HepG2 (cell line): ENCODE data around the gene RFTN1. TPM values are rescaled to one million over a fixed set of nuclear protein-coding genes. Genes with fewer than 3 reads are reported as not detected.

Source experiments
- ATAC-seq: fragments of 200-7000 bp; cut with Tn5 transposase; 3 replicates; pipeline ENCODE4 v1.9.1; 2020; ENCODE audit warnings: mild to moderate bottlenecking, moderate library complexity
- BruUV-seq: library from RNA; stranded (reverse); fragments of 400-500 nt; replicated peaks from 2 replicates; lab custom pipeline; 2021; lab: Mats Ljungman, UMichigan
- CTCF ChIA-PET: fragments of 300-600 bp; formaldehyde crosslinking; extraction: SDS; loops from one replicate; lab custom pipeline; 2021; ENCODE audit warnings: low total read pairs, inconsistent platforms, low intra/inter-chr PET ratio; lab: Yijun Ruan, JAX
- POLR2A ChIA-PET: fragments of 350-600 bp; sonication (Branson Sonifier 250); formaldehyde crosslinking; loops from one replicate; lab custom pipeline; 2020; ENCODE audit warnings: antibody characterized with exemption, inconsistent platforms; lab: Yijun Ruan, JAX
- DNase-seq: peaks from one replicate; pipeline ENCODE4 v3.0.0-alpha.2; 2015; ENCODE audit warnings: low spot score
- FAIRE-seq: peaks from 3 replicates; lab custom pipeline; 2011; peaks lifted over from hg19 to GRCh38; lab: Jason Lieb, UNC
- H2AFZ ChIP-seq: one replicate; pipeline ENCODE4 v1.6.1; 2011; ENCODE audit warnings: low read length, inconsistent platforms
- H3K27ac ChIP-seq: fragments of 300-600 bp; 3 replicates; pipeline ENCODE4 v1.8.0; 2011; ENCODE audit warnings: mixed run types, mild to moderate bottlenecking, mixed read lengths, low read length, inconsistent platforms; ENCODE audit not compliant: insufficient read depth; ENCODE audit errors: extremely low read length
- H3K27me3 ChIP-seq, 2 experiments: fragments of 200-600 bp in 1 of 2; 2 replicates in 1 of 2; 3 replicates in 1 of 2; pipeline versions ENCODE4 v1.6.0 to v1.8.0; 2011; ENCODE audit warnings: low read length in 2 of 2, mild to moderate bottlenecking in 2 of 2, moderate library complexity in 2 of 2, inconsistent platforms in 1 of 2; ENCODE audit not compliant: insufficient read depth in 2 of 2, control insufficient read depth in 1 of 2
- H3K36me3 ChIP-seq, 2 experiments: fragments of 200-600 bp in 1 of 2; replicated peaks in 1 of 2; 2 replicates in 1 of 2; 3 replicates in 1 of 2; pipeline versions ENCODE4 v1.5.1 to v1.8.0; 2011; ENCODE audit warnings: low read length in 2 of 2, inconsistent platforms in 1 of 2; ENCODE audit not compliant: insufficient read depth in 2 of 2, control insufficient read depth in 1 of 2
- H3K4me1 ChIP-seq: 2 replicates; pipeline ENCODE4 v1.5.1; 2012; ENCODE audit warnings: low read length, inconsistent platforms; ENCODE audit not compliant: insufficient read depth
- H3K4me2 ChIP-seq: 2 replicates; pipeline ENCODE4 v1.6.0; 2011; ENCODE audit warnings: low read depth, low read length, inconsistent platforms
- H3K4me3 ChIP-seq, 3 experiments: fragments of 200-600 bp in 1 of 3; sonication (generic), shearing (Covaris generic) in 1 of 3; replicated peaks in 1 of 3; 2 replicates each; pipeline ENCODE4 v1.5.1; 2011 to 2016; ENCODE audit warnings: low read length in 3 of 3, inconsistent platforms in 2 of 3, low read depth in 2 of 3, mild to moderate bottlenecking in 2 of 3, control low read depth in 1 of 3, mixed read lengths in 1 of 3; ENCODE audit not compliant: insufficient read depth in 1 of 3
- H3K79me2 ChIP-seq: one replicate; pipeline ENCODE4 v1.6.1; 2011; ENCODE audit warnings: low read length, inconsistent platforms; ENCODE audit not compliant: insufficient read depth
- H3K9ac ChIP-seq: 2 replicates; pipeline ENCODE4 v1.6.0; 2011; ENCODE audit warnings: mild to moderate bottlenecking, low read depth, low read length, inconsistent platforms; ENCODE audit not compliant: insufficient read depth
- H3K9me3 ChIP-seq: 2 replicates; pipeline ENCODE4 v1.5.1; 2012; ENCODE audit warnings: mild to moderate bottlenecking, low read length
- H4K20me1 ChIP-seq: 2 replicates; pipeline ENCODE4 v1.6.0; 2011; ENCODE audit warnings: inconsistent platforms, mild to moderate bottlenecking, low read length, moderate library complexity; ENCODE audit not compliant: insufficient read depth
- AFF4 ChIP-seq: sonication (generic); formaldehyde crosslinking; IDR thresholded peaks from 2 replicates; pipeline ENCODE4 v1.4.0; 2020; ENCODE audit warnings: missing genetic modification reagents
- ARNTL ChIP-seq: sonication (generic); formaldehyde crosslinking; IDR thresholded peaks from 2 replicates; pipeline ENCODE4 v1.4.0; 2020; ENCODE audit warnings: mild to moderate bottlenecking, missing genetic modification reagents
- ATM ChIP-seq: fragments of 450-650 bp; IDR thresholded peaks from 2 replicates; pipeline ENCODE4 v1.7.1; 2017; ENCODE audit warnings: mild to moderate bottlenecking, borderline replicate concordance
- CTCF ChIP-seq: sonication (generic); formaldehyde crosslinking; IDR thresholded peaks from 2 replicates; pipeline ENCODE4 v1.5.0; 2020; ENCODE audit warnings: mild to moderate bottlenecking, missing genetic modification reagents, moderate library complexity
- HNF1B ChIP-seq: sonication (generic); formaldehyde crosslinking; IDR thresholded peaks from 2 replicates; pipeline ENCODE4 v1.5.1; 2020; ENCODE audit warnings: mild to moderate bottlenecking, moderate library complexity, missing genetic modification reagents
- NR1H2 ChIP-seq: sonication (generic); formaldehyde crosslinking; IDR thresholded peaks from 2 replicates; pipeline ENCODE4 v1.8.1; 2022; ENCODE audit warnings: low read depth, missing genetic modification reagents, borderline replicate concordance
- ZBTB21 ChIP-seq: sonication (generic); formaldehyde crosslinking; IDR thresholded peaks from 2 replicates; pipeline ENCODE4 v1.4.0; 2020; ENCODE audit warnings: missing genetic modification reagents
- ZNF180 ChIP-seq: sonication (generic); formaldehyde crosslinking; IDR thresholded peaks from 2 replicates; pipeline ENCODE4 v1.4.0; 2020; ENCODE audit warnings: low read depth, missing genetic modification reagents, borderline replicate concordance
- ZNF331 ChIP-seq: sonication (generic); formaldehyde crosslinking; IDR thresholded peaks from 2 replicates; pipeline ENCODE4 v1.4.0; 2020; ENCODE audit warnings: missing genetic modification reagents
- ZNF350 ChIP-seq: sonication (generic); formaldehyde crosslinking; IDR thresholded peaks from 2 replicates; pipeline ENCODE4 v1.4.0; 2020; ENCODE audit warnings: mild to moderate bottlenecking, low read depth, missing genetic modification reagents, borderline replicate concordance
- WGBS: methylation state at CpG from one replicate; pipeline ENCODE4 v1.1.6; 2017; ENCODE audit warnings: low lambda C conversion rate; 5-methylcytosine and 5-hydroxymethylcytosine counted together
- in situ Hi-C: cut with HindIII; loops from 2 replicates; pipeline ENCODE4 v1.10.0; 2017; ENCODE audit warnings: low pct_unique_long_range_greater_than_20kb; ENCODE audit not compliant: extremely low pct_ligation_motif_present
- intact Hi-C: fragments of 100-400 bp; cut with micrococcal nuclease; formaldehyde crosslinking; loops from one replicate; pipeline ENCODE4 v1.10.0; 2022; ENCODE audit not compliant: unreplicated experiment
- polyA plus RNA-seq, 8 experiments: library from polyadenylated mRNA; depleted of rRNA in 3 of 8; stranded (reverse) in 7 of 8; unstranded in 1 of 8; fragments of >200 nt; fragmentation: Illumina TruSeq in 4 of 8; extraction: Trizol in 4 of 8; gene quantifications; 2 replicates each; pipeline versions ENCODE4 v1.2.1 to v1.2.3, GENCODE V29; 2011 to 2016; ENCODE audit warnings: low read depth in 4 of 8, missing spikeins in 1 of 8, mixed read lengths in 1 of 8; ENCODE audit not compliant: insufficient read depth in 1 of 8
- total RNA-seq, 5 experiments: library from RNA; depleted of rRNA; stranded (reverse); fragments of >200 nt; fragmentation: Illumina TruSeq; extraction: Trizol; gene quantifications; 2 replicates each; pipeline ENCODE4 v1.2.3, GENCODE V29; 2016; ENCODE audit warnings: low read depth in 1 of 5
- TF ChIP-seq, protein P1 (sequence below): sonication (generic); formaldehyde crosslinking; IDR thresholded peaks from 2 replicates; pipeline ENCODE4 v1.8.0; 2022; ENCODE audit warnings: mild to moderate bottlenecking, missing genetic modification reagents, moderate library complexity
- TF ChIP-seq, protein P2 (sequence below): sonication (generic); formaldehyde crosslinking; IDR thresholded peaks from 2 replicates; pipeline ENCODE4 v1.8.0; 2022; ENCODE audit warnings: missing genetic modification reagents, mild to moderate bottlenecking, moderate library complexity, borderline replicate concordance

RFTN1 gene
- total and polyA plus RNA-seq, 2 of the 13 experiments (the other 11 are each of a cell fraction or from before 2014, with no cell fraction given) = not detected

GRCh38 chr3:16494814-16495431, 18.6 kb downstream of the RFTN1 start (continued):
- TF ChIP-seq ATM (no peak), ZNF180 (no peak), ZBTB21 (CRISPR knock-in tag) (no peak), ARNTL (CRISPR knock-in tag) (no peak)
- TF ChIP-seq, protein P1, sequence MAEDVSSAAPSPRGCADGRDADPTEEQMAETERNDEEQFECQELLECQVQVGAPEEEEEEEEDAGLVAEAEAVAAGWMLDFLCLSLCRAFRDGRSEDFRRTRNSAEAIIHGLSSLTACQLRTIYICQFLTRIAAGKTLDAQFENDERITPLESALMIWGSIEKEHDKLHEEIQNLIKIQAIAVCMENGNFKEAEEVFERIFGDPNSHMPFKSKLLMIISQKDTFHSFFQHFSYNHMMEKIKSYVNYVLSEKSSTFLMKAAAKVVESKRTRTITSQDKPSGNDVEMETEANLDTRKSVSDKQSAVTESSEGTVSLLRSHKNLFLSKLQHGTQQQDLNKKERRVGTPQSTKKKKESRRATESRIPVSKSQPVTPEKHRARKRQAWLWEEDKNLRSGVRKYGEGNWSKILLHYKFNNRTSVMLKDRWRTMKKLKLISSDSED (CRISPR knock-in tag) = no peak
- TF ChIP-seq, protein P2, sequence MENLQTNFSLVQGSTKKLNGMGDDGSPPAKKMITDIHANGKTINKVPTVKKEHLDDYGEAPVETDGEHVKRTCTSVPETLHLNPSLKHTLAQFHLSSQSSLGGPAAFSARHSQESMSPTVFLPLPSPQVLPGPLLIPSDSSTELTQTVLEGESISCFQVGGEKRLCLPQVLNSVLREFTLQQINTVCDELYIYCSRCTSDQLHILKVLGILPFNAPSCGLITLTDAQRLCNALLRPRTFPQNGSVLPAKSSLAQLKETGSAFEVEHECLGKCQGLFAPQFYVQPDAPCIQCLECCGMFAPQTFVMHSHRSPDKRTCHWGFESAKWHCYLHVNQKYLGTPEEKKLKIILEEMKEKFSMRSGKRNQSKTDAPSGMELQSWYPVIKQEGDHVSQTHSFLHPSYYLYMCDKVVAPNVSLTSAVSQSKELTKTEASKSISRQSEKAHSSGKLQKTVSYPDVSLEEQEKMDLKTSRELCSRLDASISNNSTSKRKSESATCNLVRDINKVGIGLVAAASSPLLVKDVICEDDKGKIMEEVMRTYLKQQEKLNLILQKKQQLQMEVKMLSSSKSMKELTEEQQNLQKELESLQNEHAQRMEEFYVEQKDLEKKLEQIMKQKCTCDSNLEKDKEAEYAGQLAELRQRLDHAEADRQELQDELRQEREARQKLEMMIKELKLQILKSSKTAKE (CRISPR knock-in tag) = no peak

- H3K4me2 ChIP-seq = no peak overlapping the region
- H2AFZ ChIP-seq = no peak overlapping the region
- FAIRE-seq (no peak), DNase-seq (no peak), ATAC-seq (no peak)
- intact Hi-C loops (no loop called here), in situ Hi-C loops (no loop called here)
- H3K9ac ChIP-seq = no peak overlapping the region
- 2% methylated on average over 5 of the region's 5 CpGs for WGBS
- H4K20me1 ChIP-seq = no peaks in the 10 kb centered on the region
- ChIA-PET POLR2A (no interaction called here), CTCF (no interaction called here)
- no peaks in the 10 kb centered on the region for H3K9me3 ChIP-seq
- H3K79me2 ChIP-seq = no peaks in the 10 kb centered on the region
- no TSS peak for BruUV-seq
- H3K4me1 ChIP-seq = no peaks in the 10 kb centered on the region
- H3K27me3 ChIP-seq = peaks cover 0 to 75% of the 10 kb centered on the region in 2 experiments
- H3K4me3 ChIP-seq = no peak overlapping the region
- no peaks in the 10 kb centered on the region for H3K36me3 ChIP-seq
- no peak overlapping the region for H3K27ac ChIP-seq
- TF ChIP-seq AFF4 (CRISPR knock-in tag) (no peak), ZNF331 (CRISPR knock-in tag) (no peak), HNF1B (CRISPR knock-in tag) (no peak), NR1H2 (CRISPR knock-in tag) (no peak), CTCF (CRISPR knock-in tag) (no peak), ZNF350 (CRISPR knock-in tag) (no peak)
These were observed 19.4 kb downstream of the RFTN1 start for GRCh38 chr3:16494094-16494493.
